OCI-LY7 (cell line): Measurements from ENCODE around the gene OR2B6.

Source experiments
- EZH2phosphoT487 ChIP-seq: fragments of 200-600 bp; sonication (generic); IDR thresholded peaks from 2 replicates; pipeline ENCODE4 v1.6.1; 2018; ENCODE audit warnings: low read depth, borderline replicate concordance, mild to moderate bottlenecking, mixed run types, antibody characterized with exemption, low read length, moderate library complexity, mixed read lengths
- TF ChIP-seq, protein P1 (sequence below): fragments of 200-600 bp; sonication (generic); conservative IDR thresholded peaks from 2 replicates; pipeline ENCODE4 v1.5.1; 2014; ENCODE audit warnings: mild to moderate bottlenecking, antibody characterized with exemption, low read length, moderate library complexity, mixed read lengths

DNA sequence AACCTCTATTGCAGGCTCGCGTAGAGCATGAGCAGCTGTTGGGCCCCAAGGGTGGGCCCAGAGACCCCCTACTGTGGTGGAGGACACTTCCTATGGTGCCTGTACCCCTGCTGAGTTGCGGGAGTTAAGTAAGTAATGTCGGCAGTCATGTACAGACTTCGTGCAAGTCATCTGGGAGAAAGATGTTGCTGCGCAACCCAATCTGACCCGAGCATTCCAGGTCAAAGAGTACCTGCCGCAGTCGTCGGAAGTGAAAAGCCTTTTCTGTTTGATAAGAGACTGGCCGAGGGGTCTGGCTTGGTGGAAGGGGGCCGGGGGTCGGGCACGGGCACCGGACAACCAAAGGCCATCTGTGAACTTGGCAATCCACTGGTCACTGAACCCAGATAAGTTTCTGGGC is 44.3 kb downstream of the OR2B6 start:
- TF ChIP-seq, protein P1, sequence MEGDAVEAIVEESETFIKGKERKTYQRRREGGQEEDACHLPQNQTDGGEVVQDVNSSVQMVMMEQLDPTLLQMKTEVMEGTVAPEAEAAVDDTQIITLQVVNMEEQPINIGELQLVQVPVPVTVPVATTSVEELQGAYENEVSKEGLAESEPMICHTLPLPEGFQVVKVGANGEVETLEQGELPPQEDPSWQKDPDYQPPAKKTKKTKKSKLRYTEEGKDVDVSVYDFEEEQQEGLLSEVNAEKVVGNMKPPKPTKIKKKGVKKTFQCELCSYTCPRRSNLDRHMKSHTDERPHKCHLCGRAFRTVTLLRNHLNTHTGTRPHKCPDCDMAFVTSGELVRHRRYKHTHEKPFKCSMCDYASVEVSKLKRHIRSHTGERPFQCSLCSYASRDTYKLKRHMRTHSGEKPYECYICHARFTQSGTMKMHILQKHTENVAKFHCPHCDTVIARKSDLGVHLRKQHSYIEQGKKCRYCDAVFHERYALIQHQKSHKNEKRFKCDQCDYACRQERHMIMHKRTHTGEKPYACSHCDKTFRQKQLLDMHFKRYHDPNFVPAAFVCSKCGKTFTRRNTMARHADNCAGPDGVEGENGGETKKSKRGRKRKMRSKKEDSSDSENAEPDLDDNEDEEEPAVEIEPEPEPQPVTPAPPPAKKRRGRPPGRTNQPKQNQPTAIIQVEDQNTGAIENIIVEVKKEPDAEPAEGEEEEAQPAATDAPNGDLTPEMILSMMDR = no peak
- no peak for TF ChIP-seq EZH2phosphoT487
